Measurements from ENCODE around the gene KRTAP5-11. TPM values are rescaled to one million over a fixed set of nuclear protein-coding genes. Genes with fewer than 3 reads are reported as not detected.
"Not testable (repeated sequence)": the region's sequence is repeated elsewhere in the genome, so short reads cannot be mapped to it uniquely, and the experiment has no call there.

KRTAP5-11 gene
- total and polyA plus RNA-seq, 2 experiments from 2014 or later = not detected

DNA sequence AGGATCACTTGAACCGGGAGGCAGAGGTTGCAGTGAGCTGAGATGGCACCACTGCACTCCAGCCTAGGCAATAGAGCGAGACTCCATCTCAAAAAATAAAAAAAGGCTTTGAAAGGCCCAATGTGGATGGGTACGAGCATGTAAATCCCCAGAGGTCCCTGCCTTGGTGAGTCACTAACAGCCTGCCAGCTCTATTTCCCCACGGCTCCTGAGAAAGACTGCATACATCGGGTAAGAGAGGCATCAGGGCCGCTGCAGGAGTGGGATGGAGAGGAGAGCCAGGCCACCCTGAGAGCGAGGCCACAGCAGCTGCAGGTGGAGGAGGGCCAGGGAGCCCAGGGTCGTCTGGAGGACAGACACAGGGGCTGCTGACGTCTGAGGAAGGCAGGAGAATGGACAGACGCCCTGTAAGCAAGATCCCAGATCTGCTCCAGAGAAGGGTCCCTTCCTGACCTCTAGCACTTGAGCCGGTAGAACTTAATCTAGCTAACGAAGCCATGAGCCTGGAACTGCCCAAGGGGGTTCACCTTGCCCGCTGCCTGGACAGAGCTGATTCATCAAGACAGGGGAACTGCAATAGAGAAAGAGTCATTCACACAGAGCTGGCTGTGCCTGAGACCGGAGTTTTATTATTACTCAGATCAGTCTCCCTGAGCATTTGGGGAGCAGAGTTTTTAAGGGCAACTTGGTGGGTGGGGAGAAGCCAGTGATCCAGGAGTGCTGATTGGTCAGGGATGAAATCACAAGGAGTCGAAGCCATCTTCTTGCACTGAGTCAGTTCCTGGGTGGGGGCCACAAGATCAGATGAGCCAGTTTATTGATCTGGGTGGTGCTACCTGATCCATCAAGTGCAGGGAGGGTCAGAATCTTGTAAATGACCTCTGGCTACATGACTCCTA is 39.5 kb downstream of the KRTAP5-11 start:
- no peaks in the 10 kb centered on the region for H4K20me1 ChIP-seq (ENCODE audit: insufficient read depth, poor library complexity, severe bottlenecking)
- no peak overlapping the region for H2AFZ ChIP-seq
- H3K79me2 ChIP-seq = no peaks in the 10 kb centered on the region
- H3K9me2 ChIP-seq (replicated peaks; ENCODE audit: insufficient read depth) = no peaks in the 10 kb centered on the region
- H3K4me2 ChIP-seq = no peak overlapping the region
- TF ChIP-seq EZH2phosphoT487 (IDR thresholded peaks at IDR 0.05; ENCODE audit: low read depth, severe bottlenecking, unreplicated experiment) (no peak), EZH2 (IDR thresholded peaks at IDR 0.05; ENCODE audit: borderline replicate concordance) (no peak), CTCF (IDR thresholded peaks at IDR 0.05; ENCODE audit: poor library complexity) (no peak)
- H3K4me1 ChIP-seq (ENCODE audit: insufficient read depth) = peaks cover 8% of the 10 kb centered on the region
- no peak for DNase-seq (ENCODE audit: low spot score)
- H3K4me3 ChIP-seq = no peak overlapping the region
- no peak overlapping the region for H3K27ac ChIP-seq
- no peaks in the 10 kb centered on the region for H3K36me3 ChIP-seq (replicated peaks; ENCODE audit: insufficient read depth, low read depth)
- no peaks in the 10 kb centered on the region for H3K27me3 ChIP-seq
- H3K9me3 ChIP-seq (ENCODE audit: low read depth) = no peaks in the 10 kb centered on the region
- 70% methylated on average over 15 of the region's 15 CpGs for WGBS (ENCODE audit: low lambda C conversion rate, missing lambda C conversion rate)

- Histone ChIP-seq H3K27ac (no peak overlapping the region), H4K20me1 (ENCODE audit: insufficient read depth, poor library complexity, severe bottlenecking) (no peaks in the 10 kb centered on the region), H3K4me3 (no peak overlapping the region), H3K4me1 (ENCODE audit: insufficient read depth) (peaks cover 8% of the 10 kb centered on the region), H2AFZ (no peak overlapping the region), H3K9me3 (ENCODE audit: low read depth) (no peaks in the 10 kb centered on the region), H3K4me2 (no peak overlapping the region), H3K79me2 (no peaks in the 10 kb centered on the region), H3K9me2 (replicated peaks; ENCODE audit: insufficient read depth) (no peaks in the 10 kb centered on the region), H3K36me3 (replicated peaks; ENCODE audit: insufficient read depth, low read depth) (no peaks in the 10 kb centered on the region), H3K27me3 (no peaks in the 10 kb centered on the region)
- WGBS (ENCODE audit: low lambda C conversion rate, missing lambda C conversion rate) = 95% methylated on average over 7 of the region's 7 CpGs
- no peak for TF ChIP-seq EZH2 (IDR thresholded peaks at IDR 0.05; ENCODE audit: borderline replicate concordance)
- TF ChIP-seq CTCF (IDR thresholded peaks at IDR 0.05; ENCODE audit: poor library complexity) = no peak
- no peak for TF ChIP-seq EZH2phosphoT487 (IDR thresholded peaks at IDR 0.05; ENCODE audit: low read depth, severe bottlenecking, unreplicated experiment)
- DNase-seq (ENCODE audit: low spot score) = no peak
Measured at GRCh38 chr11:71542382-71542781, 40.3 kb downstream of the KRTAP5-11 start.

GRCh38 chr11:71540521-71541304 is 42.0 kb downstream of the KRTAP5-11 start:
- H3K4me1 ChIP-seq (ENCODE audit: insufficient read depth); H3K79me2 ChIP-seq; H3K9me2 ChIP-seq (replicated peaks; ENCODE audit: insufficient read depth); H2AFZ ChIP-seq; H3K4me2 ChIP-seq; H3K9me3 ChIP-seq (ENCODE audit: low read depth); DNase-seq (ENCODE audit: low spot score); H3K27me3 ChIP-seq; H3K36me3 ChIP-seq (replicated peaks; ENCODE audit: insufficient read depth, low read depth); H3K4me3 ChIP-seq; H3K27ac ChIP-seq; H4K20me1 ChIP-seq (ENCODE audit: insufficient read depth, poor library complexity, severe bottlenecking): not testable (repeated sequence)
- 88% methylated on average over 9 of the region's 9 CpGs for WGBS (ENCODE audit: low lambda C conversion rate, missing lambda C conversion rate)

GRCh38 chr11:71539971-71540370 is 42.7 kb downstream of the KRTAP5-11 start:
- H3K4me3 ChIP-seq; H3K79me2 ChIP-seq; H3K27ac ChIP-seq; H3K9me2 ChIP-seq (replicated peaks; ENCODE audit: insufficient read depth); H3K4me2 ChIP-seq; H2AFZ ChIP-seq; H3K27me3 ChIP-seq; H3K9me3 ChIP-seq (ENCODE audit: low read depth); H3K36me3 ChIP-seq (replicated peaks; ENCODE audit: insufficient read depth, low read depth); H4K20me1 ChIP-seq (ENCODE audit: insufficient read depth, poor library complexity, severe bottlenecking); DNase-seq (ENCODE audit: low spot score): not testable (repeated sequence)
- WGBS (ENCODE audit: low lambda C conversion rate, missing lambda C conversion rate) = 98% methylated on average over 11 of the region's 11 CpGs
- peaks cover 15% of the 10 kb centered on the region for H3K4me1 ChIP-seq (ENCODE audit: insufficient read depth)

Data from hepatocyte (in vitro differentiated cells).